OCI-M1 (cell line): Measurements from ENCODE around the gene CLDN20.

Experiments
- DNase-seq: peaks from one replicate; lab custom pipeline; 2025; lab: John Stamatoyannopoulos, UW

Gene CLDN20

GRCh38 chr6:155270561-155271091 lies 6.8 kb downstream of the CLDN20 start:
- DNase-seq: no peak

- no peak for DNase-seq
Observed at GRCh38 chr6:155271145-155271544, 7.3 kb downstream of the CLDN20 start.

- DNase-seq: no peak
Observed at GRCh38 chr6:155272353-155273232, 8.8 kb downstream of the CLDN20 start.

- DNase-seq: no peak
Observed at GRCh38 chr6:155273431-155273830, 9.6 kb downstream of the CLDN20 start.

- DNase-seq: no peak
Observed at GRCh38 chr6:155274106-155274505, 10.3 kb downstream of the CLDN20 start.

GRCh38 chr6:155274533-155274932 lies 10.7 kb downstream of the CLDN20 start:
- DNase-seq: no peak

- DNase-seq: no peak
Observed at GRCh38 chr6:155275808-155276480, 12.1 kb downstream of the CLDN20 start.

GRCh38 chr6:155276638-155277037 lies 12.8 kb downstream of the CLDN20 start:
- DNase-seq: no peak

- DNase-seq: no peak
Observed at GRCh38 chr6:155278319-155279049, 14.7 kb downstream of the CLDN20 start.

GRCh38 chr6:155284775-155285174 lies 21.0 kb downstream of the CLDN20 start:
- no peak for DNase-seq

- DNase-seq: no peak
Observed at GRCh38 chr6:155287762-155288161, 23.9 kb downstream of the CLDN20 start.

GRCh38 chr6:155290491-155290890 lies 26.7 kb downstream of the CLDN20 start:
- no peak for DNase-seq

- DNase-seq: no peak
Observed at GRCh38 chr6:155291291-155291690, 27.5 kb downstream of the CLDN20 start.

- DNase-seq: no peak
Observed at GRCh38 chr6:155292711-155293110, 28.9 kb downstream of the CLDN20 start.

GRCh38 chr6:155297669-155298068 lies 33.9 kb downstream of the CLDN20 start:
- no peak for DNase-seq

- DNase-seq: no peak
Observed at GRCh38 chr6:155301867-155302266, 38.1 kb downstream of the CLDN20 start.

- no peak for DNase-seq
Observed at GRCh38 chr6:155303361-155303870, 39.6 kb downstream of the CLDN20 start.

- no peak for DNase-seq
Observed at GRCh38 chr6:155306958-155307357, 43.1 kb downstream of the CLDN20 start.

GRCh38 chr6:155309150-155309549 lies 45.3 kb downstream of the CLDN20 start:
- DNase-seq: no peak

GRCh38 chr6:155310596-155310995 lies 46.8 kb downstream of the CLDN20 start:
- no peak for DNase-seq

- no peak for DNase-seq
Observed at GRCh38 chr6:155311086-155311485, 47.3 kb downstream of the CLDN20 start.

GRCh38 chr6:155311583-155311982 lies 47.8 kb downstream of the CLDN20 start:
- DNase-seq: no peak
